Adrenal gland (tissue), 12 donors: ENCODE results near the gene ALCAM. TPM values are rescaled to one million over a fixed set of nuclear protein-coding genes. Genes with fewer than 3 reads are reported as not detected.

Experiments used
- DNase-seq, 7 donors: peaks; one replicate each; pipeline ENCODE4 v3.0.0-alpha.2; 2019 to 2020
- H3K27ac ChIP-seq, 5 donors: fragments of 200-600 bp; sonication (generic) in 4 of 5; 1 replicate in 3 of 5; 2 replicates in 2 of 5; pipeline versions ENCODE4 v1.5.1 to v1.8.0; 2016 to 2020; ENCODE audit warnings: mild to moderate bottlenecking in 1 of 5
- H3K27me3 ChIP-seq: fragments of 200-600 bp; 2 replicates; pipeline ENCODE4 v1.8.0; 2021
- H3K36me3 ChIP-seq, 2 donors: fragments of 200-600 bp; replicated peaks in 1 of 2; 1 replicate in 1 of 2; 2 replicates in 1 of 2; pipeline versions ENCODE4 v1.5.1 to v1.8.0; 2018 to 2022
- H3K4me1 ChIP-seq, 2 donors: fragments of 200-600 bp; replicated peaks in 1 of 2; 1 replicate in 1 of 2; 2 replicates in 1 of 2; pipeline versions ENCODE4 v1.5.1 to v1.8.0; 2018 to 2021
- H3K4me3 ChIP-seq, 4 donors: fragments of 200-600 bp; sonication (generic) in 3 of 4; one replicate each; pipeline ENCODE4 v1.5.1; 2016 to 2018
- H3K9me3 ChIP-seq, 3 donors: fragments of 200-600 bp; sonication (generic) in 1 of 3; replicated peaks in 1 of 3; 1 replicate in 2 of 3; 2 replicates in 1 of 3; pipeline versions ENCODE4 v1.5.1 to v1.8.0; 2016 to 2021
- POLR2A ChIP-seq, 2 donors: fragments of 450-650 bp; IDR thresholded peaks; one replicate each; pipeline ENCODE4 v1.6.1; 2017; ENCODE audit warnings: antibody characterized with exemption in 2 of 2, mild to moderate bottlenecking in 2 of 2, moderate library complexity in 1 of 2
- WGBS, 4 donors: extraction: QIAGEN DNeasy Blood & Tissue Kit in 2 of 4; methylation state at CpG; one replicate each; pipeline versions ENCODE4 v1.1.5 to v1.1.7; 2013 to 2017; 5-methylcytosine and 5-hydroxymethylcytosine counted together
- intact Hi-C, 2 donors: fragments of 100-400 bp; cut with DNase I; formaldehyde crosslinking; loops; one replicate each; pipeline versions ENCODE4 v1.14.1 to v1.15.0; 2022 to 2023
- polyA plus RNA-seq, 3 donors: library from polyadenylated mRNA; stranded (reverse); fragments of 200-250 nt in 2 of 3; fragments of 350-450 nt in 1 of 3; fragmentation: Illumina TruSeq in 1 of 3; extraction: RNeasy Lipid Tissue Mini Kit (QIAGEN cat#74804) in 1 of 3; gene quantifications; one replicate each; pipeline ENCODE4 v1.2.3, GENCODE V29; 2013 to 2014
- total RNA-seq, 9 donors: library from RNA; depleted of rRNA in 4 of 9; stranded (reverse); fragments of >200 nt in 4 of 9; fragments of 120-200 nt in 1 of 9; fragmentation: NEBNext Ultra II Directional in 1 of 9; extraction: Animal tissue kit (Norgen Biotek cat#: 25700) in 1 of 9; gene quantifications; one replicate each; pipeline versions ENCODE4 v1.1.0 to v1.2.4, GENCODE V29; 2013 to 2023
- TF ChIP-seq, protein P1 (sequence below), 6 experiments: fragments of 450-650 bp in 4 of 6; fragments of 200-600 bp in 2 of 6; sonication (generic) in 1 of 6; IDR thresholded peaks; 1 replicate in 5 of 6; 2 replicates in 1 of 6; pipeline versions ENCODE4 v1.5.1 to v1.8.0; 2016 to 2021; ENCODE audit warnings: antibody characterized with exemption in 6 of 6, mild to moderate bottlenecking in 2 of 6, moderate library complexity in 1 of 6
- donor health status: healthy with polysubstance abuse.
- donor health status: Bipolar disorder and iron deficiency.
- donor health status: DM: yes; HTN: yes; CAD: no.
- donor health status: DM: no; HTN: no; CAD: no.
- donor health status: DM: no; HTN: no; CAD: no.
- donor health status: DM: yes; HTN: yes; CAD: no.

Gene ALCAM
- total and polyA plus RNA-seq, 12 donors, result 9.1 to 64.1 (median 23.9) TPM

GRCh38 chr3:105355408-105356061 lies 11.2 kb upstream of the ALCAM start:
- intact Hi-C loops, result no loop called here
- 73 to 82% (median 78%) methylated on average over 2 of the region's 2 CpGs for WGBS, 4 donors
- Histone ChIP-seq H3K27me3 (no peaks in the 10 kb centered on the region), H3K36me3 (no peaks in the 10 kb centered on the region), H3K9me3 (no peaks in the 10 kb centered on the region), H3K4me1 (peaks cover 4 to 8% of the 10 kb centered on the region in 2 donors), H3K4me3 (no peak overlapping the region), H3K27ac (no peak overlapping the region)
- TF ChIP-seq POLR2A (IDR thresholded peaks at IDR 0.05), result no peak
- TF ChIP-seq, protein P1, sequence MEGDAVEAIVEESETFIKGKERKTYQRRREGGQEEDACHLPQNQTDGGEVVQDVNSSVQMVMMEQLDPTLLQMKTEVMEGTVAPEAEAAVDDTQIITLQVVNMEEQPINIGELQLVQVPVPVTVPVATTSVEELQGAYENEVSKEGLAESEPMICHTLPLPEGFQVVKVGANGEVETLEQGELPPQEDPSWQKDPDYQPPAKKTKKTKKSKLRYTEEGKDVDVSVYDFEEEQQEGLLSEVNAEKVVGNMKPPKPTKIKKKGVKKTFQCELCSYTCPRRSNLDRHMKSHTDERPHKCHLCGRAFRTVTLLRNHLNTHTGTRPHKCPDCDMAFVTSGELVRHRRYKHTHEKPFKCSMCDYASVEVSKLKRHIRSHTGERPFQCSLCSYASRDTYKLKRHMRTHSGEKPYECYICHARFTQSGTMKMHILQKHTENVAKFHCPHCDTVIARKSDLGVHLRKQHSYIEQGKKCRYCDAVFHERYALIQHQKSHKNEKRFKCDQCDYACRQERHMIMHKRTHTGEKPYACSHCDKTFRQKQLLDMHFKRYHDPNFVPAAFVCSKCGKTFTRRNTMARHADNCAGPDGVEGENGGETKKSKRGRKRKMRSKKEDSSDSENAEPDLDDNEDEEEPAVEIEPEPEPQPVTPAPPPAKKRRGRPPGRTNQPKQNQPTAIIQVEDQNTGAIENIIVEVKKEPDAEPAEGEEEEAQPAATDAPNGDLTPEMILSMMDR (IDR thresholded peaks at IDR 0.05), result no peak
- no peak for DNase-seq

DNA sequence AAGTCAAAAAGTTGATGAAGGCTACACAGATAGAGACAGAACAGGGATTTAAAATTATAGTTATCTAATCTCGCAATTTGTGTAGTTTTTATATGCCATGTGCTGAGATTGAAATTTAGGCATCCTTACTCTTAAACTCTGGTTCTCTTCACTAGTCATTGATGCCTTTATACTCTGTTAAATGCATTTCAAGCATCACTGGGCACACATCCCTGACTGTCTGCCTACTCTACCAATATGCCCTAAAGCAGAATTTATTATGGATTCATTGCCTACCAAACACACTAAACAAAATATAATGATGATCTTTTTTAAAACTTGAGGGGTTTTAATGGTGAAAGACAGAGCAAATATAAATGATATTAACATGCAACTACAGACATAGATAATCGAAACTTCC lies 10.3 kb upstream of the ALCAM start:
- Histone ChIP-seq H3K4me3 (no peak overlapping the region), H3K27me3 (no peaks in the 10 kb centered on the region), H3K36me3 (no peaks in the 10 kb centered on the region), H3K27ac (no peak overlapping the region), H3K9me3 (no peaks in the 10 kb centered on the region), H3K4me1 (peaks cover 4 to 8% of the 10 kb centered on the region in 2 donors)
- DNase-seq, result no peak
- WGBS, 4 donors, result 81 to 90% (median 84%) methylated on average over 2 of the region's 2 CpGs
- intact Hi-C loops, result no loop called here
- TF ChIP-seq, protein P1 (IDR thresholded peaks at IDR 0.05), result no peak
- TF ChIP-seq POLR2A (IDR thresholded peaks at IDR 0.05), result no peak

GRCh38 chr3:105356988-105357387 lies 9.7 kb upstream of the ALCAM start:
- WGBS, 4 donors, result 82 to 91% (median 90%) methylated on average over 1 of the region's 1 CpG
- DNase-seq, result no peak
- intact Hi-C loops, result no loop called here
- H3K4me1 ChIP-seq, result peaks cover 4 to 8% of the 10 kb centered on the region in 2 donors
- no peaks in the 10 kb centered on the region for H3K9me3 ChIP-seq
- TF ChIP-seq, protein P1 (IDR thresholded peaks at IDR 0.05), result no peak
- TF ChIP-seq POLR2A (IDR thresholded peaks at IDR 0.05), result no peak
- no peak overlapping the region for H3K4me3 ChIP-seq
- no peak overlapping the region for H3K27ac ChIP-seq
- no peaks in the 10 kb centered on the region for H3K27me3 ChIP-seq
- H3K36me3 ChIP-seq, result no peaks in the 10 kb centered on the region

DNA sequence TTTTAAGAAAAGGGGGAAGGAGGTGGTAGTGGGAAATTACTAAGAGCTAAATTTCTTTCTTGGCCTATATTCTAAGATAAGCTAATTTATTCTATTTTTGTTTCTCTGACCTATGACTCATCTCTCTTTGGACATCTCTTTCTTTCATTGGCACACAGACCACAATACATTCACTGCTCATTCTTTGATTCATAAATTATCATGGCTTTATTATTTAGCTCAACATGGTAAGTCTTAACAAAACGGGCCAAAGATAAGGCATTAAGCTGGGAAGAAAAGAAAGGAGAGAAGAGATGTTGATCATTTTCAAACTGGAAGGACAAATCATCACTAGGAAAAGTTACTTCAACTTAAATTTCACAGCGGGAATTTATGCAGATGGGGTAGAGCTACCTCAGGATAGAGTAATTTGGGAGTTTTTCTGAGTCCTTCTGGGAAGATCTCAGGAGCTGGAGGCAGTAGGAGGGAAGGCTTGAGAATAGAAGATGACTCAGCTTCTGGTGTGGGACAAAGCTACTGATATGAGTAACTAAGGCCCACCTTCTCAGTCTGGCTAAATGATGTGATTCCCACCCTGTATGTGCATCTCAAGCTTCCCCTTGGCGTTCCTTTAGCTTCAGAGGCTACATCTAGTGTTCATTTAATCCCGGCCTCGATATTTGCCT lies 7.5 kb upstream of the ALCAM start:
- intact Hi-C loops, result no loop called here
- Histone ChIP-seq H3K36me3 (no peaks in the 10 kb centered on the region), H3K27ac (peak overlapping the region in 1 of 5 donors; percentile 7), H3K4me1 (peaks cover 4 to 8% of the 10 kb centered on the region in 2 donors), H3K4me3 (no peak overlapping the region), H3K27me3 (no peaks in the 10 kb centered on the region), H3K9me3 (no peaks in the 10 kb centered on the region)
- no peak for DNase-seq
- 74 to 84% (median 83%) methylated on average over 5 of the region's 5 CpGs for WGBS, 4 donors
- TF ChIP-seq POLR2A (IDR thresholded peaks at IDR 0.05), result no peak
- TF ChIP-seq, protein P1 (IDR thresholded peaks at IDR 0.05), result no peak
